HepG2 (cell line): ENCODE results near the gene DMBT1. TPM values are rescaled to one million over a fixed set of nuclear protein-coding genes. Genes with fewer than 3 reads are reported as not detected.

ENCODE experiments used
- ATAC-seq: fragments of 200-7000 bp; cut with Tn5 transposase; 3 replicates; pipeline ENCODE4 v1.9.1; 2020; ENCODE audit warnings: mild to moderate bottlenecking, moderate library complexity
- BruUV-seq: library from RNA; stranded (reverse); fragments of 400-500 nt; replicated peaks from 2 replicates; lab custom pipeline; 2021; lab: Mats Ljungman, UMichigan
- CTCF ChIA-PET: fragments of 300-600 bp; formaldehyde crosslinking; extraction: SDS; loops from one replicate; lab custom pipeline; 2021; ENCODE audit warnings: low total read pairs, inconsistent platforms, low intra/inter-chr PET ratio; lab: Yijun Ruan, JAX
- POLR2A ChIA-PET: fragments of 350-600 bp; sonication (Branson Sonifier 250); formaldehyde crosslinking; loops from one replicate; lab custom pipeline; 2020; ENCODE audit warnings: antibody characterized with exemption, inconsistent platforms; lab: Yijun Ruan, JAX
- DNase-seq: peaks from one replicate; pipeline ENCODE4 v3.0.0-alpha.2; 2015; ENCODE audit warnings: low spot score
- FAIRE-seq: peaks from 3 replicates; lab custom pipeline; 2011; peaks lifted over from hg19 to GRCh38; lab: Jason Lieb, UNC
- H2AFZ ChIP-seq: one replicate; pipeline ENCODE4 v1.6.1; 2011; ENCODE audit warnings: low read length, inconsistent platforms
- H3K27ac ChIP-seq: fragments of 300-600 bp; 3 replicates; pipeline ENCODE4 v1.8.0; 2011; ENCODE audit warnings: mixed run types, mild to moderate bottlenecking, mixed read lengths, low read length, inconsistent platforms; ENCODE audit not compliant: insufficient read depth; ENCODE audit errors: extremely low read length
- H3K27me3 ChIP-seq, 2 experiments: fragments of 200-600 bp in 1 of 2; 2 replicates in 1 of 2; 3 replicates in 1 of 2; pipeline versions ENCODE4 v1.6.0 to v1.8.0; 2011; ENCODE audit warnings: low read length in 2 of 2, mild to moderate bottlenecking in 2 of 2, moderate library complexity in 2 of 2, inconsistent platforms in 1 of 2; ENCODE audit not compliant: insufficient read depth in 2 of 2, control insufficient read depth in 1 of 2
- H3K36me3 ChIP-seq, 2 experiments: fragments of 200-600 bp in 1 of 2; replicated peaks in 1 of 2; 2 replicates in 1 of 2; 3 replicates in 1 of 2; pipeline versions ENCODE4 v1.5.1 to v1.8.0; 2011; ENCODE audit warnings: low read length in 2 of 2, inconsistent platforms in 1 of 2; ENCODE audit not compliant: insufficient read depth in 2 of 2, control insufficient read depth in 1 of 2
- H3K4me1 ChIP-seq: 2 replicates; pipeline ENCODE4 v1.5.1; 2012; ENCODE audit warnings: low read length, inconsistent platforms; ENCODE audit not compliant: insufficient read depth
- H3K4me2 ChIP-seq: 2 replicates; pipeline ENCODE4 v1.6.0; 2011; ENCODE audit warnings: low read depth, low read length, inconsistent platforms
- H3K4me3 ChIP-seq, 3 experiments: fragments of 200-600 bp in 1 of 3; sonication (generic), shearing (Covaris generic) in 1 of 3; replicated peaks in 1 of 3; 2 replicates each; pipeline ENCODE4 v1.5.1; 2011 to 2016; ENCODE audit warnings: low read length in 3 of 3, inconsistent platforms in 2 of 3, low read depth in 2 of 3, mild to moderate bottlenecking in 2 of 3, control low read depth in 1 of 3, mixed read lengths in 1 of 3; ENCODE audit not compliant: insufficient read depth in 1 of 3
- H3K79me2 ChIP-seq: one replicate; pipeline ENCODE4 v1.6.1; 2011; ENCODE audit warnings: low read length, inconsistent platforms; ENCODE audit not compliant: insufficient read depth
- H3K9ac ChIP-seq: 2 replicates; pipeline ENCODE4 v1.6.0; 2011; ENCODE audit warnings: mild to moderate bottlenecking, low read depth, low read length, inconsistent platforms; ENCODE audit not compliant: insufficient read depth
- H3K9me3 ChIP-seq: 2 replicates; pipeline ENCODE4 v1.5.1; 2012; ENCODE audit warnings: mild to moderate bottlenecking, low read length
- H4K20me1 ChIP-seq: 2 replicates; pipeline ENCODE4 v1.6.0; 2011; ENCODE audit warnings: inconsistent platforms, mild to moderate bottlenecking, low read length, moderate library complexity; ENCODE audit not compliant: insufficient read depth
- AGO2 ChIP-seq: fragments of 200-400 bp; formaldehyde crosslinking; optimal IDR thresholded peaks from 2 replicates; pipeline ENCODE3; 2017; ENCODE audit warnings: mild to moderate bottlenecking, low read depth, low read length, moderate library complexity
- AHR ChIP-seq: IDR thresholded peaks from 2 replicates; pipeline ENCODE4 v1.6.1; 2018; ENCODE audit warnings: missing genetic modification reagents, missing compliant biosample characterization
- CBX2 ChIP-seq, 2 experiments: fragments of 200-600 bp in 1 of 2; sonication (generic); formaldehyde crosslinking in 1 of 2; IDR thresholded peaks; 2 replicates each; pipeline versions ENCODE4 v1.7.0 to v1.8.1; 2018 to 2022; ENCODE audit warnings: low read depth in 2 of 2, low read length in 1 of 2, mild to moderate bottlenecking in 1 of 2, missing genetic modification reagents in 1 of 2
- KLF15 ChIP-seq: sonication (generic); formaldehyde crosslinking; IDR thresholded peaks from 2 replicates; pipeline ENCODE4 v1.8.1; 2023; ENCODE audit warnings: borderline replicate concordance, mild to moderate bottlenecking, inconsistent platforms, missing genetic modification reagents, mixed read lengths
- MTF1 ChIP-seq: sonication (generic); formaldehyde crosslinking; IDR thresholded peaks from 2 replicates; pipeline ENCODE4 v1.5.0; 2020; ENCODE audit warnings: missing genetic modification reagents
- NFKBIZ ChIP-seq: IDR thresholded peaks from 2 replicates; pipeline ENCODE4 v1.6.1; 2018; ENCODE audit warnings: missing genetic modification reagents, missing compliant biosample characterization
- NFYC ChIP-seq: IDR thresholded peaks from 2 replicates; pipeline ENCODE4 v1.6.1; 2016; ENCODE audit warnings: missing genetic modification reagents, missing compliant biosample characterization
- REL ChIP-seq: sonication (generic); formaldehyde crosslinking; conservative IDR thresholded peaks from 2 replicates; pipeline ENCODE4 v1.8.0; 2022; ENCODE audit warnings: mild to moderate bottlenecking, missing genetic modification reagents, moderate library complexity
- RFX3 ChIP-seq: IDR thresholded peaks from 2 replicates; pipeline ENCODE4 v1.6.1; 2016; ENCODE audit warnings: missing biosample characterization, missing genetic modification reagents
- SMARCE1 ChIP-seq: fragments of 450-650 bp; IDR thresholded peaks from 2 replicates; pipeline ENCODE4 v1.6.1; 2017; ENCODE audit warnings: borderline replicate concordance
- TARDBP ChIP-seq: sonication (generic); formaldehyde crosslinking; IDR thresholded peaks from 2 replicates; pipeline ENCODE4 v1.8.0; 2022; ENCODE audit warnings: mild to moderate bottlenecking, missing genetic modification reagents
- ZFYVE20 ChIP-seq: sonication (generic); formaldehyde crosslinking; IDR thresholded peaks from 2 replicates; pipeline ENCODE4 v1.8.0; 2023; ENCODE audit warnings: low read depth, mild to moderate bottlenecking, moderate library complexity, missing genetic modification reagents, borderline replicate concordance
- ZIK1 ChIP-seq: sonication (generic); formaldehyde crosslinking; IDR thresholded peaks from 2 replicates; pipeline ENCODE4 v1.5.0; 2020; ENCODE audit warnings: mild to moderate bottlenecking, low read depth, missing genetic modification reagents, borderline replicate concordance
- ZNF230 ChIP-seq: sonication (generic); formaldehyde crosslinking; IDR thresholded peaks from 2 replicates; pipeline ENCODE4 v1.4.0; 2020; ENCODE audit warnings: mild to moderate bottlenecking, missing genetic modification reagents
- ZNF343 ChIP-seq: sonication (generic); formaldehyde crosslinking; IDR thresholded peaks from 2 replicates; pipeline ENCODE4 v1.4.0; 2020; ENCODE audit warnings: mild to moderate bottlenecking, missing genetic modification reagents
- ZNF354B ChIP-seq: sonication (generic); formaldehyde crosslinking; IDR thresholded peaks from 2 replicates; pipeline ENCODE4 v1.8.0; 2022; ENCODE audit warnings: mild to moderate bottlenecking, missing genetic modification reagents
- ZNF564 ChIP-seq: sonication (generic); formaldehyde crosslinking; IDR thresholded peaks from 2 replicates; pipeline ENCODE4 v1.8.1; 2023; ENCODE audit warnings: mild to moderate bottlenecking, missing genetic modification reagents
- ZNF720 ChIP-seq: sonication (generic); formaldehyde crosslinking; IDR thresholded peaks from 2 replicates; pipeline ENCODE4 v1.4.0; 2020; ENCODE audit warnings: missing genetic modification reagents
- ZNF782 ChIP-seq: sonication (generic); formaldehyde crosslinking; IDR thresholded peaks from 2 replicates; pipeline ENCODE4 v1.4.0; 2020; ENCODE audit warnings: missing genetic modification reagents, mild to moderate bottlenecking, borderline replicate concordance
- WGBS: methylation state at CpG from one replicate; pipeline ENCODE4 v1.1.6; 2017; ENCODE audit warnings: low lambda C conversion rate; 5-methylcytosine and 5-hydroxymethylcytosine counted together
- in situ Hi-C: cut with HindIII; loops from 2 replicates; pipeline ENCODE4 v1.10.0; 2017; ENCODE audit warnings: low pct_unique_long_range_greater_than_20kb; ENCODE audit not compliant: extremely low pct_ligation_motif_present
- intact Hi-C: fragments of 100-400 bp; cut with micrococcal nuclease; formaldehyde crosslinking; loops from one replicate; pipeline ENCODE4 v1.10.0; 2022; ENCODE audit not compliant: unreplicated experiment
- polyA plus RNA-seq, 8 experiments: library from polyadenylated mRNA; depleted of rRNA in 3 of 8; stranded (reverse) in 7 of 8; unstranded in 1 of 8; fragments of >200 nt; fragmentation: Illumina TruSeq in 4 of 8; extraction: Trizol in 4 of 8; gene quantifications; 2 replicates each; pipeline versions ENCODE4 v1.2.1 to v1.2.3, GENCODE V29; 2011 to 2016; ENCODE audit warnings: low read depth in 4 of 8, missing spikeins in 1 of 8, mixed read lengths in 1 of 8; ENCODE audit not compliant: insufficient read depth in 1 of 8
- total RNA-seq, 5 experiments: library from RNA; depleted of rRNA; stranded (reverse); fragments of >200 nt; fragmentation: Illumina TruSeq; extraction: Trizol; gene quantifications; 2 replicates each; pipeline ENCODE4 v1.2.3, GENCODE V29; 2016; ENCODE audit warnings: low read depth in 1 of 5
- TF ChIP-seq, protein P1 (sequence below): sonication (generic); formaldehyde crosslinking; conservative IDR thresholded peaks from 2 replicates; pipeline ENCODE4 v1.4.0; 2020; ENCODE audit warnings: missing genetic modification reagents

Gene DMBT1
- total and polyA plus RNA-seq, 2 of the 13 experiments (the other 11 are each of a cell fraction or from before 2014, with no cell fraction given), result not detected

DNA sequence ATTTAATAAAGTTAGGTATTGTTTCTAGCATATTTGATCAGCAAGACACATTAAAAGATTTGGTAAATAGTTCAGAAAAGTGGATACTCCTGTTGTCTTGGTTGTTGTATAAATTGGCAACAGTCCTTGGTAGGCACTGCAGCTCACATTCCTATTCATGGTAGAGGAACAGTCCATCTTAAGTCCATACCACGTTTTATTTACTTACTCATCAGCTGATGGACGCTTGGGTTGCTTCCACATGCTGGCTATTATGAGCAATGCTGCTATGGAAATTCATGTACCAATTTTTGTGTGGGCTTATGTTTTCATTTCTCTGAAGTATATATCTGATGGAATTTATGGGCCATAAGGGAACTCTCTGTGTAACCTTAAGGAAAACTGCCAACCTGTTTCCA is 95.8 kb downstream of the DMBT1 start:
- ChIA-PET CTCF (no interaction called here), POLR2A (no interaction called here)
- no peaks in the 10 kb centered on the region for H4K20me1 ChIP-seq
- FAIRE-seq (no peak), ATAC-seq (no peak), DNase-seq (no peak)
- intact Hi-C loops (no loop called here), in situ Hi-C loops (no loop called here)
- TF ChIP-seq ZNF230 (CRISPR knock-in tag) (no peak), NFKBIZ (CRISPR knock-in tag) (no peak), RFX3 (no peak), REL (CRISPR knock-in tag) (no peak), KLF15 (CRISPR knock-in tag) (no peak), NFYC (no peak), ZNF343 (CRISPR knock-in tag) (no peak), ZNF354B (CRISPR knock-in tag) (no peak), TARDBP (CRISPR knock-in tag) (no peak), AHR (no peak), ZNF782 (CRISPR knock-in tag) (no peak), ZIK1 (CRISPR knock-in tag) (no peak), ZNF720 (CRISPR knock-in tag) (no peak), AGO2 (no peak), ZNF564 (CRISPR knock-in tag) (no peak), CBX2 (IDR thresholded peaks at IDR 0.05; ENCODE audit: low read depth, low read length) (no peak), CBX2 (CRISPR knock-in tag; IDR thresholded peaks at IDR 0.05; ENCODE audit: low read depth) (no peak), SMARCE1 (no peak), ZFYVE20 (CRISPR knock-in tag) (no peak), MTF1 (CRISPR knock-in tag) (no peak)
- TF ChIP-seq, protein P1, sequence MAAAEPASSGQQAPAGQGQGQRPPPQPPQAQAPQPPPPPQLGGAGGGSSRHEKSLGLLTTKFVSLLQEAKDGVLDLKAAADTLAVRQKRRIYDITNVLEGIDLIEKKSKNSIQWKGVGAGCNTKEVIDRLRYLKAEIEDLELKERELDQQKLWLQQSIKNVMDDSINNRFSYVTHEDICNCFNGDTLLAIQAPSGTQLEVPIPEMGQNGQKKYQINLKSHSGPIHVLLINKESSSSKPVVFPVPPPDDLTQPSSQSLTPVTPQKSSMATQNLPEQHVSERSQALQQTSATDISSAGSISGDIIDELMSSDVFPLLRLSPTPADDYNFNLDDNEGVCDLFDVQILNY (CRISPR knock-in tag), result no peak
- BruUV-seq, result no TSS peak
- no peaks in the 10 kb centered on the region for H3K36me3 ChIP-seq
- peaks cover 4 to 51% of the 10 kb centered on the region in 2 experiments; a peak in 3 of 5 replicates for H3K27me3 ChIP-seq
- H3K79me2 ChIP-seq, result no peaks in the 10 kb centered on the region
- no peaks in the 10 kb centered on the region for H3K9me3 ChIP-seq
- H2AFZ ChIP-seq, result no peak overlapping the region
- H3K4me2 ChIP-seq, result no peak overlapping the region
- H3K27ac ChIP-seq, result no peak overlapping the region
- no peak overlapping the region for H3K9ac ChIP-seq
- WGBS, result 0% methylated on average over 2 of the region's 2 CpGs
- H3K4me1 ChIP-seq, result no peaks in the 10 kb centered on the region
- H3K4me3 ChIP-seq, result no peak overlapping the region
